ENCODE measurements around the gene JARID2. TPM values are rescaled to one million over a fixed set of nuclear protein-coding genes. Genes with fewer than 3 reads are reported as not detected.

JARID2 gene
- total RNA-seq, 1 donor from 2014 or later = 24.2 TPM

DNA sequence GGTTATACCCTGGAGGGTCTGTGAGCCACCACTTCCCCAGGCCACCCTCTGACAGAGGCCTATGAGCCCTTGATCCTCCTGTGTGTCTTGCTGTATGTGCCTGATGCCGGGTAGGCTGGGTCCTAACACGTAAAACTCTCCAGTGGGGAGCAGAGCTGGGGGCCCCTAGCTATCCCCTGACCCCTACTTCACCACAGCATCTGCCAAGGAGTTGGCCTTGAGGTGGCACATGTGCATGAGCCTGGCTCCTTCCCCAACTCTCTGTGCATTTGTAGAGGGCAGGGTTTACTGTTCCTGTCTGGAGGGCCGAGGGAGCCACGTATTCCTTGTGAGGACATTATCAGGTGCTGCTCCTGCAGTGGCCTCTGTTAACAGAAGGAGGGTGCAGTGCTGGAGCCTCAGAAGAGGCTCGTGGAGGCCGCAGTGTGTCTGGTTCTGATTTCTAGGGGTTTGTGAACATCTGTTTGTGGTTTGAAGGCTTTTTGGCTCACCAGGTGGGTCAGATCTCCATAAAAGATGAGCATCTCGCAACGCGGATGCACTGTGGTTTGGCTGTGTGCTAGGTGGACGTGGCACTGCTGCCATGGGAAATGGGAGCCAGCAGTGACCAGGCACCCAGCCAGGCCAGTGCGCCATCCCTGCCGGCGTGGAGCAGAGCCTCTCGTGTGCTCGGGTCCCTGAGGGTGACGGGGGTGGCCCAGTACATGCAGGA is 264.8 kb downstream of the JARID2 start:
- DNase-seq (ENCODE audit: low read depth) (no peak), FAIRE-seq (no peak)
- H3K9ac ChIP-seq (ENCODE audit: low read length) = no peak overlapping the region
- H3K9me3 Mint-ChIP-seq (ENCODE audit: unreplicated experiment) = no peaks in the 10 kb centered on the region
- H3K9me3 ChIP-seq (ENCODE audit: insufficient read depth, low read depth, low read length) = no peaks in the 10 kb centered on the region
- H3K36me3 ChIP-seq (ENCODE audit: insufficient read depth, low read length) = peaks cover 10% of the 10 kb centered on the region
- peaks cover 7% of the 10 kb centered on the region for H3K4me1 Mint-ChIP-seq (ENCODE audit: low read depth, unreplicated experiment)
- H3K36me3 Mint-ChIP-seq (ENCODE audit: low read depth, unreplicated experiment) = peaks cover 55% of the 10 kb centered on the region
- TF ChIP-seq EZH2 (IDR thresholded peaks at IDR 0.05; ENCODE audit: insufficient read depth, low read length) = no peak
- TF ChIP-seq, protein P1, sequence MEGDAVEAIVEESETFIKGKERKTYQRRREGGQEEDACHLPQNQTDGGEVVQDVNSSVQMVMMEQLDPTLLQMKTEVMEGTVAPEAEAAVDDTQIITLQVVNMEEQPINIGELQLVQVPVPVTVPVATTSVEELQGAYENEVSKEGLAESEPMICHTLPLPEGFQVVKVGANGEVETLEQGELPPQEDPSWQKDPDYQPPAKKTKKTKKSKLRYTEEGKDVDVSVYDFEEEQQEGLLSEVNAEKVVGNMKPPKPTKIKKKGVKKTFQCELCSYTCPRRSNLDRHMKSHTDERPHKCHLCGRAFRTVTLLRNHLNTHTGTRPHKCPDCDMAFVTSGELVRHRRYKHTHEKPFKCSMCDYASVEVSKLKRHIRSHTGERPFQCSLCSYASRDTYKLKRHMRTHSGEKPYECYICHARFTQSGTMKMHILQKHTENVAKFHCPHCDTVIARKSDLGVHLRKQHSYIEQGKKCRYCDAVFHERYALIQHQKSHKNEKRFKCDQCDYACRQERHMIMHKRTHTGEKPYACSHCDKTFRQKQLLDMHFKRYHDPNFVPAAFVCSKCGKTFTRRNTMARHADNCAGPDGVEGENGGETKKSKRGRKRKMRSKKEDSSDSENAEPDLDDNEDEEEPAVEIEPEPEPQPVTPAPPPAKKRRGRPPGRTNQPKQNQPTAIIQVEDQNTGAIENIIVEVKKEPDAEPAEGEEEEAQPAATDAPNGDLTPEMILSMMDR (IDR thresholded peaks at IDR 0.05; ENCODE audit: insufficient read depth, low read depth, low read length) = no peak
- no peak overlapping the region for H3K4me2 ChIP-seq (ENCODE audit: low read length)
- no peak overlapping the region for H2AFZ ChIP-seq (ENCODE audit: low read depth, low read length)
- no peaks in the 10 kb centered on the region for H3K27me3 ChIP-seq (ENCODE audit: insufficient read depth, low read length)
- H3K4me3 Mint-ChIP-seq (ENCODE audit: unreplicated experiment) = no peak overlapping the region
- H4K20me1 ChIP-seq (ENCODE audit: insufficient read depth, low read length) = peaks cover 77% of the 10 kb centered on the region
- no peak overlapping the region for H3K27ac ChIP-seq (ENCODE audit: low read depth, low read length)
- peaks cover 14% of the 10 kb centered on the region for H3K79me2 ChIP-seq (ENCODE audit: insufficient read depth, low read length)
- H3K4me1 ChIP-seq (ENCODE audit: insufficient read depth, low read length) = peaks cover under 1% of the 10 kb centered on the region
- no peak overlapping the region for H3K27ac Mint-ChIP-seq (ENCODE audit: unreplicated experiment)
- no peak overlapping the region for H3K4me3 ChIP-seq (ENCODE audit: insufficient read depth, low read depth, low read length)
- no peaks in the 10 kb centered on the region for H3K27me3 Mint-ChIP-seq (ENCODE audit: low read depth, unreplicated experiment)

DNA sequence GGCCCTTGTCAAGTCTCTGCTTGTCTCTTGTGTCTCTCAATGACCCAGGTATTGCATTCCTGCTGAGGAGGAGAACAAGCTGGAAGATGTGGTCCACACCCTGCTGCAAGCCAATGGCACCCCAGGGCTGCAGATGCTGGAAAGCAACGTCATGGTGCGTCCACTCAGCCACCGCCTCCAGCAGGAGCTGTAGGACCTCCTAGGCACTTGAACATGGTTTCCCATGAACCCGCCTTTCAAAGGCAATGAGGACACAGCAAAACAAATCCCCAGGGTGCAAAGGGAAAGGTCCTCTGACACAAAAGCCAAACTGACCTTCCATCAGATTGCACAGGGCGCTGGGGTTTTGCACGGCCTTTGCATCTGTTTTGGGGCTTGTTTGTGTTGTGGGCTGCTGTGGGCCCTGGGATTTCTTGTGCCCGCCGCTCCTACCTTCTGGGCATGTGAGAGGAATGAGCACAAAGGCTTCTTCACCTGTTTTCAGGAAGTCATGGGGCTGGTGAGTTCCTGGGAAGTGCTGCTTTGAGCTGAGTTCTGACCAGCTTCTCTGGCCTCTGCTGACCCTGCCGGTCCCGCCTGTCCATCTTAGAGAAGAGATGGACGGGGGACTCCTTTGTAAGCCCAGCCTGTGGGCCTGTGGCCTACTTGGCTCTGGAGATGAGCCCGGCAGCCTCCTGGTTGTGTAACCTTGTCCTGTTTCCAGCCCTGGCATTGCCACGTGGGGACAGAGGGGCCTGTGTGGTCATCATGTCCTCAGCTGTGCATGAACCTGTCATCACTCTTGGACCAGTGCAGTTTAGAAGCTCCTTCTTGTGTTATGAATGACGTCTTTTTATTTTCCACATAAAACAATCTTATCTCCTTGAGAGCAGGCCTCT is 265.6 kb downstream of the JARID2 start:
- no peaks in the 10 kb centered on the region for H3K4me1 ChIP-seq (ENCODE audit: insufficient read depth, low read length)
- FAIRE-seq (no peak), DNase-seq (ENCODE audit: low read depth) (no peak)
- no peak overlapping the region for H3K27ac ChIP-seq (ENCODE audit: low read depth, low read length)
- Mint-ChIP-seq H3K36me3 (ENCODE audit: low read depth, unreplicated experiment) (peaks cover 56% of the 10 kb centered on the region), H3K27ac (ENCODE audit: unreplicated experiment) (no peak overlapping the region), H3K4me1 (ENCODE audit: low read depth, unreplicated experiment) (peaks cover 3% of the 10 kb centered on the region), H3K27me3 (ENCODE audit: low read depth, unreplicated experiment) (no peaks in the 10 kb centered on the region), H3K9me3 (ENCODE audit: unreplicated experiment) (no peaks in the 10 kb centered on the region), H3K4me3 (ENCODE audit: unreplicated experiment) (no peak overlapping the region)
- H3K4me3 ChIP-seq (ENCODE audit: insufficient read depth, low read depth, low read length) = no peak overlapping the region
- H3K9ac ChIP-seq (ENCODE audit: low read length) = no peak overlapping the region
- no peak overlapping the region for H3K4me2 ChIP-seq (ENCODE audit: low read length)
- H3K79me2 ChIP-seq (ENCODE audit: insufficient read depth, low read length) = peaks cover 9% of the 10 kb centered on the region
- no peak for TF ChIP-seq EZH2 (IDR thresholded peaks at IDR 0.05; ENCODE audit: insufficient read depth, low read length)
- TF ChIP-seq, protein P1 (IDR thresholded peaks at IDR 0.05; ENCODE audit: insufficient read depth, low read depth, low read length) = no peak
- peaks cover 73% of the 10 kb centered on the region for H4K20me1 ChIP-seq (ENCODE audit: insufficient read depth, low read length)
- H2AFZ ChIP-seq (ENCODE audit: low read depth, low read length) = no peak overlapping the region
- H3K9me3 ChIP-seq (ENCODE audit: insufficient read depth, low read depth, low read length) = no peaks in the 10 kb centered on the region
- peaks cover 9% of the 10 kb centered on the region for H3K36me3 ChIP-seq (ENCODE audit: insufficient read depth, low read length)
- no peaks in the 10 kb centered on the region for H3K27me3 ChIP-seq (ENCODE audit: insufficient read depth, low read length)
